HG02642 (cell line): ENCODE measurements around the gene FERMT2.

Experiments
- ATAC-seq: cut with Tn5 transposase; IDR thresholded peaks from one replicate; pipeline ENCODE4 v1.9.1; 2021; ENCODE audit warnings: mild to moderate bottlenecking; ENCODE audit not compliant: unreplicated experiment, poor library complexity

FERMT2 gene

GRCh38 chr14:52907949-52908348, 42.9 kb downstream of the FERMT2 start:
- ATAC-seq: no peak

- no peak for ATAC-seq
These were observed 44.7 kb downstream of the FERMT2 start for GRCh38 chr14:52906141-52906601.

DNA sequence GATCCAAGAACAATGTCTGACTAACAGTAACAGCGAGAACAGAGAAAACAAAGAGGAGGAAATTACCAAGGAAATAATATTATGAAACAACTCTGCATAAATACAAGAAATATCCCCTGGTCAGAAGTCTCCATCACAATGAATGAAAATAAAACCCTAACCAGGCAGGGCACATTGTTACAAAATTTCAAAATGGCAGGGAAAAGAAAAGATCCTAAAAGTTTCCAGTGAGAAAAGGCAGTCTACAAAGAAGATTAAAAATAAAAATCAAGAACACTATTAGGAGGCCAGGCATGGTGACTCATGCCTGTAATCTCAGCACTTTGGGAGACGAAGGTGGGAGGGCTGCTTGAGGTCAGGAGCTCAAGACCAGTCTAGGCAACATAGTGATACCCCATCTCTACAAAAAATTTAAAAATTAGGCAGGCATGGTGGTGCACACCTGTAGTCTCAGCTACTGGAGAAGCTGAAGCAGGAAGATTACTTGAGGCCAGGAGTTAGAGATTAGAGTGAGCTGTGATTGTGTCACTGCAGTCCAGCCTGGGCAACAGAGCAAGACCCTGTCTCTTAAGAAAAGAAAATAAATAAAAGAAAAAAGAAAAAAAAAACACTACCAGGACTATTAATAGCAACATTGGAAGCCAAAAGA, 47.8 kb downstream of the FERMT2 start:
- ATAC-seq: no peak

DNA sequence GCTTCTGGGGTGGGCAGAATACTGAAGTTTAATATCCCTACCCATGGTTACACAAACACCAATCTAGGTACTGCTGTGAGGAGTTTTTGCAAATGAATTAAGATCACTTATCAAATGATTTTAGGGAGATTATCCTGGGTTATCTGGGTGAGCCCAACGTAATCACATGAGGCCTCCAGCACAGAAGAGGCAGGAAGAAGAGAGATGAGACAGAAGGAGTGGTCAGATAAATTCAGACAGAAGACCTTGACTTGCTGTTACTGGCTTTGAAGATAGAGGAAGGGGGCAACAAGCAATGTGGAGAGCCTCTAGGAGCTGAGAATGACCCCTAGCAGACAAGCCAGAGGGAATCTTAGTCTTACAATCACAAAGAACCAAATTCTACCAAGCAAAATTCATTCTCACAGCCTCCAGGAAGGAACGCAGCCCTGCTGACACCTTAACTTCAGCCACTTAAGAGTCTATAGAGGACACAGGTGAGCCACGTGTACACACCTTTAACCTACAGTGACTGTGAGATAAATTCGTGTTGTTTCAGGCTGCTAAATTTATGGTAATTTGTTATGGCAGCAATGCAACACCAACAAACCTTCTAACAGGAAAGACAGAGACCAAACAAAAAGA, 49.4 kb downstream of the FERMT2 start:
- no peak for ATAC-seq

- ATAC-seq: no peak
These were observed 50.1 kb downstream of the FERMT2 start for GRCh38 chr14:52900731-52901130.

DNA sequence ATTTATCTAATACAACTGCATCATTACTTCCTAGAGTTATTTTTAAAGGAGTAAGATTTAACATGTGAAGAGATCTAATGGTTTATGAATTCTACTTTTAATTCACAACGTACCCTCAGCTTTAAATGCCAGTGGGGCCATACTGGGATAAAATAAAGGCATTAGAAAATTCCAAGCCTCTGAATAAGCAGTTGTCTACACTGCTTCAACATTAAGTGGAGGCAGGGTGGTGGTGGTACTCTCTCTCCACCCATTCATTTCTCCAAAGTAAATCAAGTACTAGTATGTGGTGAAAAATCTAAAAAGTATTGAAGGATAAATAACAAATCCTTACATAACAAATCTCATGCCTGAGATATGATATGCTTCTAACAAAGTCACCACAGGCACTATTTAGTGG, 52.4 kb downstream of the FERMT2 start:
- ATAC-seq: no peak

DNA sequence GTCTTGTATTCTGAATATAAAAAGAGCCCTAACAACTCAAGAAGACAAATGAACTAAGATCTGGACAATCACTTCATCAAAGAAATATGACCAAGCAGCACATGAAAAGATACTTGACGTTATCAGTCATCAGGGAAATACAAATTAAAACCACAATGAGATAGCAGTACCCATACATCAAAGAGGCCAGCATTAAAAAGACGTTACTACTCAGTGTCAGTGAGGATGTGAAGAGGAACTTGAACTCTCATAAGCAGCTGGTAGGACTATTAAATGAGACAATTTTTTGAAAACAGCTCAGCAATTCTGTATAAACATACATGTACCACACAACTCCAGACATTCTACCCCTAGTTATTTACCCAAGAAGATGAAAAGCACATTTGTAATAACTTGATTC, 55.9 kb downstream of the FERMT2 start:
- ATAC-seq: no peak

GRCh38 chr14:52891800-52892199, 59.0 kb downstream of the FERMT2 start:
- no peak for ATAC-seq

DNA sequence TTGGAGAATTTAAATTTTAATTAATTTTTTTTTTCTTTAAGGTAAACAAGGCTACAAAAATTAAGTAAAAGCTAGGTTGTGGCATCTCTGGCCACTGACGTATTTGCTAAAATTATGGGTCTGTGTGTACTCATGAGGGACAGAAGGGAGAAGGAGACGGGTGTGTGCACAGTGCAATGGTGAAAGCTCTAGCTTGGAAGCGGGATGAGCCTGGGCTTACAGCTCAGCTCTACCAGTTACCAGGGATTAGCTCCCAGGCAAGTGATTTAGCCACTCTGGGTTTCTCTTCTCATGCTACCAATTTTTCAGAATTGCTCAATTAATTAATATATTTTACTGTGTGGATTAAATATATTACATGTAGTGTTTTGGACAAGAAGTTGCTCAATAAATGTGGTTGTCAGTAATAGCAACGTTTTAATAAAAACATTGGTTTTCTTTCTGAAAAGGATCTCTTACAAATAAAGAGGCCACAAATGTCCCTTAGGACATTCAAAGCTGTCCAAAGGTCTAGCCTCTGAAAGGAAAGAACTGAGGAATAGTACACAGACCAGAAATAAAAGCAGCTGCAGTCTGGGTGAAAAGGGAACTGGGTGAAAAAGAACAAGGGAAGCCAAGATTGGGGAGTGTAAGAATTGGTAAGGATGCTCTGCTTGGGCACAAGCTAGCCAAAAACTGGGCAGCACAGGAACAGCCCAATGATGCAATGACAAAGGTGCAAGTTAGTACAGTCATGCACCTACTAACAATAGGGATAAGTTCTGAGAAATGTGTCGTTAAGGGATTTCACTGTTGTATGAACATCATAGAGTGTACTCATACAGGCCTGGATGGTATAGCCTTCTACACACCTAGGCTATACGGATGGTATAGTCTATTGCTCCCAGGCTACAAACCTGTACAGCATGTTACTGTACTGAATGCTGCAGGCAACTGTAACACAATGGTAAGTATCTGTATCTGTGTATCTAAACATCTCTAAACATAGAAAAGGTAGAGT, 61.7 kb downstream of the FERMT2 start:
- no peak for ATAC-seq

- ATAC-seq: no peak
These were observed 62.7 kb downstream of the FERMT2 start for GRCh38 chr14:52888159-52888558.

DNA sequence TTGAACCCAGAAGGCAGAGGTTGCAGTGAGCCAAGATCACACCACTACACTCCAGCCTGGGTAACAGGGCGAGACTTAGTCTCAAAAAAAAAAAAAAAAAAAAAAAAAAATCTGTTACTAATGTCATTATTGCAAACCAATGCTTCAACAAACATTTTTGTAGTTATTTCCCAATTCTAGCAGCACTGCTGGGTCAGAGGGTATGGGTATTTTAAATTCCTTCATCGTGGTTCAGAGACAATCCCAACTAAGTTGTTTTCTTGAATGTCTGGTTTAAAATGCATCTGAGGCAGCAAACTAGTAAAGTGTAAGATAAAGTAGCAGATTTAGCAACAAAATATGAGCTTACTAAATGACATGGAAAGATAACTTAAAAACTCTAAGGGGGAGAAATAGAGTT, 65.6 kb downstream of the FERMT2 start:
- no peak for ATAC-seq

GRCh38 chr14:52883658-52884057, 67.2 kb downstream of the FERMT2 start:
- no peak for ATAC-seq

DNA sequence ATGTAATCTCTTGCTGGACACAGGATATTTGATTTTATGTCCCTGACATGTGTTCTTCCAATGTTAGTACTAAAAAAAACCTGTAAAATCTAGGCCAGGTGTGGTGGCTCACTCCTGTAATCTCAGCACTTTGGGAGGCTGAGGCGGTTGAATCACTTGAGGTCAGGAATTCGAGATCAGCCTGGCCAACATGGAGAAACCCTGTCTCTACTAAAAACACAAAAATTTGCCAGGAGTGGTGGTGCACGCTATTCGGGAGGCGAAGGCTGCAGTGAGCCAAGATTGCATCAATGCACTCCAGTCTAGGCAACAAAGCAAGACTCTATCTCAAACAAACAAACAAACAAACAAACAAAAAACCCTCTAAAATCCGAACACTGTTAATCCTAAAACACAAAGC, 68.0 kb downstream of the FERMT2 start:
- no peak for ATAC-seq

DNA sequence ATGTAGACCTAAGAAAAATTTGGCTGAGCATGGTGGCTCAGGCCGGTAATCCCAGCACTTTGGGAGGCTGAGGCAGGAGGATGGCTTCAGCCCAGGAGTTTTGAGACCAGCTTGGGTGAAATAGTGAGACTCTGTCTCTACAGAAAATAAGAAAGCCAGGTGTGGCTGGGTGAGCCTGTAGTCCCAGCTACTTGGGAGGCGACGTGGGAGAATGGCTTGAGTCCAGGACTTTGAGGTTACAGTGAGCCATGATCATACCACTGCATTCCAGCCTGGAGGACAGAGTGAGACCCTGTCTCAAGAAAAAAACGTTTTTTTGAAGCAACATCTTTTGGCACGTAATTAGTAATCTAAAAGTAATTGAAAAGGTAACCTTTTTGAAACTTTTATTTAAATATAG, 70.9 kb downstream of the FERMT2 start:
- no peak for ATAC-seq

DNA sequence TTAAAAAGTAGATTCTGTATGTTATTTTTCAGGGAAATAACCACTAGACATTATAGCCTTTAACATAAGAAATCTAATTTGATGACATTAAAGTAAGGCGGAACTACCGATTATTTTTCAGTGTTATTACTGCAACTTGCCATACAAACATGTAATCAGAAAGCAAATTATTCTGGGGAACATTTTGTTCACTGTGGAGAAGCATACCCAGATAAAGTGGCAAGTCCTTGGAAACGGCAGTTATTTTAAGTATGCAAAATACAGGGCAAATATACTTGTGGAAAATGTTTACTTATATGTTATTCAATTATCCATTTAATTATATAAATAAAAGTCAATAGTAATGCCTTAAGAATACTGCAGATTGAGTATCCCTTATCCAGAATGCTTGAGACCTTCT, 71.9 kb downstream of the FERMT2 start:
- no peak for ATAC-seq

- no peak for ATAC-seq
These were observed 72.4 kb downstream of the FERMT2 start for GRCh38 chr14:52878469-52878868.

DNA sequence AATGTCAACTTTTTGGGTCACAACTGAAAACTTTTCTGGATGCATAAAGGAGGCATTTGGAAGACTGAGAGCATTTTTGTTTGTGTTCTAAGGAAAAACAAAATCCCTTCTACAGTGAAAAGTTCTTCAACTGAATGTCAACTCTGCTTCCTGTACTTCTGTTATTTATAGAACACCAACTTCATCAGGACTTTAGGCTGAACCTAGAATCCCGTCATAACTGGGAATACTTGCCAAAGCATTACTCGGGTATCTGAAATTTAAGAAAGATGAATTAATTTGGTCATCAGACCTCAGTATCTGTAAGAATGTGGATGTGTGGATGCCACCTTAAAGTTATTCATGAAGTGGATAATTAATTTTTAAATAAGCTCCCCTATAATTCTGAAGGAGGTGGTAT, 73.2 kb downstream of the FERMT2 start:
- ATAC-seq: no peak

GRCh38 chr14:52876806-52877205, 74.0 kb downstream of the FERMT2 start:
- no peak for ATAC-seq

- ATAC-seq: no peak
These were observed 74.5 kb downstream of the FERMT2 start for GRCh38 chr14:52876311-52876710.

DNA sequence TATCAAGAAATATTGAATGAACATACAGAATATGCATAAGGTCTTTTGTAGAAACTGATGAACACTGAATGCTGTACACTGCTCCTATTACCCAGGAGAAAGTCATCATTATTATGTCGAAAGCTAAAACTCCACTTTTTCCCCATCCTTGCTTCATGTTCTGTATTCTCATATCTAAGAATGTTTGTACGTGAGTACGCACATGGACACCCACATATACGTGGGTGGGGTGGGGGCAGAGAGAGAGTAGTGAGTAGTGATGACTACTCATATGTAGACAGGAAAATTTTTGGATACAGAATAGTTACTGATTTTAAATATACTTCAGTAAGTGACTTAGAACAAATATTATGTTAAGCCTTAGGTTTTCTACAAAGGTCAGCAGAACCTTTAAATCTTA, 75.1 kb downstream of the FERMT2 start:
- ATAC-seq: no peak

DNA sequence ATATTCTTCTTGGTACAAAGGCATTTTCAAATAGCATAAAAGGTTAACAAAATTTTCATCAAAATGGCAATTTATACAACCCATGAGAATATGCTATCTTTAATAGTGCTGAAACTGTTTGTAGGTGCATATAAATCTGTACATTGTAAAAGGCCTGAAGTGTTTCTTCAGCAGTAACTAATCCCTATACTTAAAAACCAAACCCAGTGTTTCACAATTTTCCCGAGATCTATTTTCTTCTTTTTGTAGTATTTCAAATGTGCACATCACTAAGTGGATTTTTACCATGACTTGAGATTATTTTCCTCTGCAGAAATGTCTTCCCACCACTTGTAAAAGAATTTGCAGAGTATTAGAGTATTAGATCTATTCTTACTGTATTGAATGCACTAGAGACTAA, 76.5 kb downstream of the FERMT2 start:
- no peak for ATAC-seq
